Peyer's patch (tissue), 4 donors: ENCODE results near the gene SLC29A1. TPM values are rescaled to one million over a fixed set of nuclear protein-coding genes. Genes with fewer than 3 reads are reported as not detected.

Source experiments
- DNase-seq, 3 donors: peaks; one replicate each; pipeline ENCODE4 v3.0.0-alpha.2; 2017 to 2019
- H3K27ac ChIP-seq, 4 donors: fragments of 200-600 bp; sonication (generic); one replicate each; pipeline ENCODE4 v1.5.1; 2016 to 2019
- H3K27me3 ChIP-seq, 2 donors: fragments of 200-600 bp; sonication (generic); one replicate each; pipeline ENCODE4 v1.5.1; 2019
- H3K36me3 ChIP-seq, 3 donors: fragments of 200-600 bp; sonication (generic); one replicate each; pipeline ENCODE4 v1.5.1; 2016 to 2019
- H3K4me1 ChIP-seq, 4 donors: fragments of 200-600 bp; sonication (generic); one replicate each; pipeline ENCODE4 v1.5.1; 2016 to 2019
- H3K4me3 ChIP-seq, 4 donors: fragments of 200-600 bp; sonication (generic); 1 replicate in 3 of 4; 2 replicates in 1 of 4; pipeline ENCODE4 v1.5.1; 2016 to 2019; ENCODE audit warnings: mild to moderate bottlenecking in 1 of 4
- H3K9me3 ChIP-seq, 4 donors: fragments of 200-600 bp; sonication (generic); one replicate each; pipeline ENCODE4 v1.5.1; 2016 to 2019; ENCODE audit warnings: mild to moderate bottlenecking in 1 of 4
- POLR2A ChIP-seq, 2 donors: fragments of 450-650 bp; IDR thresholded peaks; one replicate each; pipeline ENCODE4 v1.5.1; 2017; ENCODE audit warnings: antibody characterized with exemption in 2 of 2, mild to moderate bottlenecking in 2 of 2, moderate library complexity in 2 of 2
- total RNA-seq, 4 donors: library from RNA; depleted of rRNA; stranded (reverse); fragments of >200 nt; gene quantifications; one replicate each; pipeline ENCODE4 v1.1.0, GENCODE V29; 2016
- TF ChIP-seq, protein P1 (sequence below), 6 experiments: fragments of 450-650 bp in 4 of 6; fragments of 200-600 bp in 2 of 6; sonication (generic) in 1 of 6; IDR thresholded peaks; one replicate each; pipeline ENCODE4 v1.5.1; 2017 to 2019; ENCODE audit warnings: antibody characterized with exemption in 6 of 6, mild to moderate bottlenecking in 3 of 6, moderate library complexity in 1 of 6

Gene SLC29A1
- total RNA-seq, 4 donors from 2014 or later: 4.4 to 25.6 (median 19.5) TPM

DNA sequence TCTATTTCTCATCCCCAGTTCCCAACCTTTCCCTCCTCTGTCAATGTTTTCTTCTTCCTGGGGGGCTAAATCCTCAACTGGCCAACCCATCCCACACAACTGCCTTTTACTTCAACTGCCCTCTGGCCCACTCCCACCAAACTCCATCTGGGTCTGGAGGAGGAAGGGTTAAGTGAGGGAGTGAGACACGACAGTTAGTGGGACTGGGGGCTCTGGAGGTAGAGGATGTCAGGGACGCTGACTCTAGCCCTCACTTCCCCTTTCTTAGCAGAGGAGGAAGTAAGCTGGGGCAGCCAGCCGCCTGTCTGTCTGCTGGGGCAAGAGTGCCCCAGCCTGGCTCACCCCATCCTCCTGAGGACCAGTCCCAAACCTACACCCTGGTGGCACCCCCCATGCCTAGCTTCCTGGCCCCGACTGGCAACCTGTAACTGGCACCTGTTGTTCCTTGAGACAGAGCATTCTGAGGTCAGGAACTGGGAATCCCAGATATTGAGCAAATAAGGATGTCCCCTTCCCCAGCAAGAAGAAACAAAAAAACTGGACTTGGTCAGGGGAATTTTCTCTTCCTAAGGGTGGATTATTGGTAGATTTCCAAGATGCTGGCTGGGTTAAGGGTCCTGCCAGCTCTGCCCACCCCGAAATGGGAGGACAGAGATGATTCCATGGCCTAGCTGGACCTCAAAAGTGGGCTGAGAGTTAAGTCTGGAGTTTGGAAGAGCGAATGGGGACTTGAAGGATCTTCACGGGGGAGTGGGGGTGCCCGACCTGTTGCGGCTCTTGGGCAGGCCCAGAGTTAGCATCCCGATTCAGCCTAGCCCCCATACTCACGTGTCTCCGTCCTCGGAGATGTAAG, 41.0 kb downstream of the SLC29A1 start:
- TF ChIP-seq, protein P1, sequence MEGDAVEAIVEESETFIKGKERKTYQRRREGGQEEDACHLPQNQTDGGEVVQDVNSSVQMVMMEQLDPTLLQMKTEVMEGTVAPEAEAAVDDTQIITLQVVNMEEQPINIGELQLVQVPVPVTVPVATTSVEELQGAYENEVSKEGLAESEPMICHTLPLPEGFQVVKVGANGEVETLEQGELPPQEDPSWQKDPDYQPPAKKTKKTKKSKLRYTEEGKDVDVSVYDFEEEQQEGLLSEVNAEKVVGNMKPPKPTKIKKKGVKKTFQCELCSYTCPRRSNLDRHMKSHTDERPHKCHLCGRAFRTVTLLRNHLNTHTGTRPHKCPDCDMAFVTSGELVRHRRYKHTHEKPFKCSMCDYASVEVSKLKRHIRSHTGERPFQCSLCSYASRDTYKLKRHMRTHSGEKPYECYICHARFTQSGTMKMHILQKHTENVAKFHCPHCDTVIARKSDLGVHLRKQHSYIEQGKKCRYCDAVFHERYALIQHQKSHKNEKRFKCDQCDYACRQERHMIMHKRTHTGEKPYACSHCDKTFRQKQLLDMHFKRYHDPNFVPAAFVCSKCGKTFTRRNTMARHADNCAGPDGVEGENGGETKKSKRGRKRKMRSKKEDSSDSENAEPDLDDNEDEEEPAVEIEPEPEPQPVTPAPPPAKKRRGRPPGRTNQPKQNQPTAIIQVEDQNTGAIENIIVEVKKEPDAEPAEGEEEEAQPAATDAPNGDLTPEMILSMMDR (IDR thresholded peaks at IDR 0.05): peak in 1 of 6 experiments; percentile 11
- no peak for TF ChIP-seq POLR2A (IDR thresholded peaks at IDR 0.05)
- no peaks in the 10 kb centered on the region for H3K27me3 ChIP-seq

DNA sequence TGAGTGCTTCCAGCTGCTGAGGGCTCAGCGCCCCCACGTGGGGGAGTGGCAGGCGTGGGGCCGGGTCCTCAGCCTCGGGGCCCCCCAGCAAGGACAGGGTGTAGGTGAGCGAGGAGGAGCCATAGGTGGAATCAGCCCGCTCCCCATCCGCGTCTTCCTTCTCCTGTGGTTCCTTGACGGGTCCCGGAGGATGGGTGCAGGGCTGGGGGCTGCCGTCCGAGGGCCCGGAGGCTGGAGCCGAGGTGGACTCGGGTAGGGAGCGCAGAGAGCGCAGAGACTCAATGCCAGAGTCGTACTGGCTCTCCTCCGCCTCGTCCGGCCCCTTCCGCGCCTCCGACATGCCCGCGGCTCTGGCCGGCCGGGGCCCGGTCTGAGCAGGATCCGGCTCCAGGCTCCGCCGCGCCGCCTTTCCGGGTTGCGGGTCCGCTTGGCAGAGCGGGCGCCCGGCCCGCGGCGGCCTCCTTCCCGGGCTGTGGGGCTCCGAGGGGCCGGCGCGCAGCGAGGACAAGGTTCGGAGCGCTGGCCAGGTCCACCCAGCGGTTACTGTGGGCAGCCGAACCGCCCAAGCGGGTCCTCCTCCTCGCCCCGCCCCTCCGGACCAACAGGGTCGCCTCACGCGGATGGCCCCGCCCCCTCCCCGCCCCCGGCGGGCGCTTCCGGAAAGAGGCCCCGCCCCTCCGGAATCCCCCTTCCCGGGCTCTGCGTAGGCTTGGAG, 41.8 kb downstream of the SLC29A1 start, which contains the start of gene NFKBIE:
TSS of gene NFKBIE (minus strand) at position 545 of the 715 bp plus-strand sequence. CDS start at position 340, 205 bp downstream.
- DNase-seq: peak; percentile 96 to 98 (median 96)
- H3K4me3 ChIP-seq: peak within 1 kb of the TSS; percentile 69 to 83 (median 74)
- no peaks in the 10 kb centered on the region for H3K9me3 ChIP-seq
- peaks cover 0 to 6% of the 10 kb centered on the region in 2 donors for H3K27me3 ChIP-seq
- TF ChIP-seq, protein P1 (IDR thresholded peaks at IDR 0.05): peak in 5 of 6 experiments; percentile 8 to 21 (median 10)
- peak; percentile 71 to 73 for TF ChIP-seq POLR2A (IDR thresholded peaks at IDR 0.05)
- H3K36me3 ChIP-seq: peaks cover 0 to 7% (median 0%) of the 10 kb centered on the region in 3 donors
- H3K4me1 ChIP-seq: peaks cover 10 to 35% (median 13%) of the 10 kb centered on the region in 4 donors
- peak within 1 kb of the TSS; percentile 79 to 99 (median 86) for H3K27ac ChIP-seq

More for the DNA sequence above, 41.0 kb downstream of the SLC29A1 start:
- Histone ChIP-seq H3K9me3 (no peaks in the 10 kb centered on the region), H3K27ac (peak overlapping the region; percentile 79 to 99 (median 86)), H3K36me3 (peaks cover 0 to 15% (median 0%) of the 10 kb centered on the region in 3 donors), H3K4me3 (peak overlapping the region; percentile 69 to 83 (median 74)), H3K4me1 (peaks cover 10 to 30% (median 15%) of the 10 kb centered on the region in 4 donors)
- DNase-seq: peak; percentile 61 to 87 (median 82)

DNA sequence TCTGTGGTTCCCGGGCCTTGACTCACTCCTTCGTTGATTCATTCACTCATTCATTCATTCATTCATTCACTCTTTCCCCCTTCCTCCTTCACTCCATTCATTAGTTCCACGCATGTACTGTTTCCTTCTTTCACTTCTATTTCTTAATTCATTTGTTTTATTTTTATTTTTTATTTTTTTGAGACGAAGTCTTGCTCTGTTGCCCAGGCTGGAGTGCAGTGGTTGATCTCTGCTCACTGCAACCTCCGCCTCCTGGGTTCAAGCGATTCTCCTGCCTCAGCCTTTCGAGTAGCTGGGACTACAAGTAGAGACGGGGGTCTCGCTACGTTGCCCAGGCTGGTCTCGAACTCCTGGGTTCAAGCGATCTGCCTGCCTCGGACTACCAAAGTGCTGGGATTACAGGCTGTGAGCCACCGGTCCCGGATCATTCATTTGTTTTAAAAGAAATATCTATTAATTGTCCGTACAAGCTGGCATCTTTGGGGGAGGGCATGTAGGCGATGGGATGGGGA, 42.4 kb downstream of the SLC29A1 start:
- Histone ChIP-seq H3K36me3 (peaks cover 0 to 4% (median 0%) of the 10 kb centered on the region in 3 donors), H3K4me1 (peaks cover 10 to 39% (median 12%) of the 10 kb centered on the region in 4 donors), H3K27me3 (peaks cover 0 to 11% of the 10 kb centered on the region in 2 donors), H3K9me3 (no peaks in the 10 kb centered on the region), H3K4me3 (peak overlapping the region; percentile 69 to 83 (median 74)), H3K27ac (peak overlapping the region; percentile 79 to 99 (median 86))
- DNase-seq: peak in 1 of 3 donors; percentile 21
- no peak for TF ChIP-seq POLR2A (IDR thresholded peaks at IDR 0.05)
- TF ChIP-seq, protein P1 (IDR thresholded peaks at IDR 0.05): no peak

DNA sequence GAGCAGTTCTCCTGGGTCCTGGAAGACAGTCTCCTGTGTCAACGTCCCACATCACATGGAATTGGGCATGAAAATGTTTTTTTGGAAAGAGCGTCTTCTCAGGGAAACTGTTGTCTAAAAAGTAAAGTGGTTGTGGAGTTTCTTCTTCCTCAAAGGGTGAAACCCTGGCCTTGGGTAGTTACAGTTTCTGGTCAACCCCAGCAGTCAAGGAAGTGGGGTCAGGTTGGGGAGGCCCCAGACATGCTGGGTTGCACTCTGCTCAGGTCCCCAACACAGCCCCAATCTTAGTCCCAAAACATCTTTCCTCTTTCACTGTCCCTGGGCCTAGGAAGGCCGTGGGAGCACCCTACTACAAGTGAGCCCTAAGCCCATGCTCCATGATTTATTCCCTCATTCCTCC, 43.0 kb downstream of the SLC29A1 start:
- no peaks in the 10 kb centered on the region for H3K9me3 ChIP-seq
- peak overlapping the region in 2 of 4 donors; percentile 79 to 99 for H3K27ac ChIP-seq
- H3K36me3 ChIP-seq: peaks cover 0 to 3% (median 0%) of the 10 kb centered on the region in 3 donors
- H3K27me3 ChIP-seq: peaks cover 0 to 16% of the 10 kb centered on the region in 2 donors
- TF ChIP-seq, protein P1 (IDR thresholded peaks at IDR 0.05): no peak
- TF ChIP-seq POLR2A (IDR thresholded peaks at IDR 0.05): no peak
- no peak overlapping the region for H3K4me3 ChIP-seq
- DNase-seq: peak in 2 of 3 donors; percentile 23 to 45
- H3K4me1 ChIP-seq: peaks cover 10 to 39% (median 12%) of the 10 kb centered on the region in 4 donors

DNA sequence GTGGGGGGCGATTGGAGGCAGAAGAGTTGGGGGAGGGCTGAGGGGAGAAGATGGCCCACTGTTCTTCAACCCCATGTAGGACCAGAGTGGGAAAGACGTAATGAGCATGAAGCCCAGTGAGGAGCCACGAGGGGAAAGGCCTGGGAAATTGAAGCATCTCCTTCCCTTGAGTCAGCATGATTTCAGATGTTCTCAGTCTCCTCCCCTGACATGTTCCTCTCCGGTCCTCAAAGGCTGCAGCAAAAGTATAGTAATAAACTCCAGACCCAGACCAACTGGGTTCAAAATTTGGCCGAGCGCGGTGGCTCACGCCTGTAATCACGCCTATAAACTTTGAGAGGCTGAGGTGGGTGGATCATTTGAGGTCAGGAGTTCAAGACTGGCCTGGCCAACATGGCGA, 43.9 kb downstream of the SLC29A1 start:
- H3K27ac ChIP-seq: no peak overlapping the region
- H3K4me1 ChIP-seq: peaks cover 7 to 35% (median 12%) of the 10 kb centered on the region in 4 donors
- TF ChIP-seq, protein P1 (IDR thresholded peaks at IDR 0.05): no peak
- TF ChIP-seq POLR2A (IDR thresholded peaks at IDR 0.05): no peak
- no peaks in the 10 kb centered on the region for H3K9me3 ChIP-seq
- H3K4me3 ChIP-seq: no peak overlapping the region
- H3K36me3 ChIP-seq: no peaks in the 10 kb centered on the region
- peaks cover 0 to 19% of the 10 kb centered on the region in 2 donors for H3K27me3 ChIP-seq
- DNase-seq: peak in 1 of 3 donors; percentile 26
